ENCODE data around the gene POLR1B. TPM values are rescaled to one million over a fixed set of nuclear protein-coding genes. Genes with fewer than 3 reads are reported as not detected.
"Not testable (repeated sequence)": the region's sequence is repeated elsewhere in the genome, so short reads cannot be mapped to it uniquely, and the experiment has no call there.

The POLR1B gene
- total RNA-seq, 4 donors from 2014 or later, result 13.0 to 18.1 (median 13.3) TPM

- Histone ChIP-seq H3K27me3 (no peaks in the 10 kb centered on the region), H3K27ac (peak overlapping the region; percentile 52 to 73 (median 70)), H3K4me1 (peaks cover 19 to 21% of the 10 kb centered on the region in 2 donors), H3K4me3 (no peak overlapping the region), H3K36me3 (peaks cover 3 to 45% of the 10 kb centered on the region in 2 donors), H3K9me3 (no peaks in the 10 kb centered on the region)
- in situ Hi-C loops (cut with MboI; ENCODE audit: low sequenced_read_pairs in 4 of 4), result no loop called here
- intact Hi-C loops (cut with DNase I; ENCODE audit: low total_unique reads), result no loop called here
- ATAC-seq (peak; percentile 86 to 90), DNase-seq (peak; percentile 11 to 61)
- TF ChIP-seq CTCF (IDR thresholded peaks at IDR 0.05 in 4 of 5, conservative IDR thresholded peaks at IDR 0.05 in 1 of 5), result no peak
- no peak for TF ChIP-seq POLR2A (IDR thresholded peaks at IDR 0.05)
These were observed 5.1 kb downstream of the POLR1B start for GRCh38 chr2:112547333-112547732.

GRCh38 chr2:112548980-112549379 lies 6.7 kb downstream of the POLR1B start:
- Histone ChIP-seq H3K4me3 (no peak overlapping the region), H3K27me3 (no peaks in the 10 kb centered on the region), H3K4me1 (peaks cover 7 to 8% of the 10 kb centered on the region in 2 donors), H3K9me3 (no peaks in the 10 kb centered on the region), H3K36me3 (peaks cover 3 to 61% of the 10 kb centered on the region in 2 donors), H3K27ac (no peak overlapping the region)
- no peak for ATAC-seq
- no peak for DNase-seq
- no peak for TF ChIP-seq POLR2A (IDR thresholded peaks at IDR 0.05)
- TF ChIP-seq CTCF (IDR thresholded peaks at IDR 0.05 in 4 of 5, conservative IDR thresholded peaks at IDR 0.05 in 1 of 5), result no peak
- intact Hi-C loops (cut with DNase I; ENCODE audit: low total_unique reads) (no loop called here), in situ Hi-C loops (cut with MboI; ENCODE audit: low sequenced_read_pairs in 4 of 4) (no loop called here)

GRCh38 chr2:112566104-112566503 lies 23.8 kb downstream of the POLR1B start:
- H3K4me3 ChIP-seq, result no peak overlapping the region
- no peak overlapping the region for H3K27ac ChIP-seq
- H3K9me3 ChIP-seq, result no peaks in the 10 kb centered on the region
- H3K4me1 ChIP-seq, result no peaks in the 10 kb centered on the region
- H3K27me3 ChIP-seq, result no peaks in the 10 kb centered on the region
- in situ Hi-C loops (cut with MboI; ENCODE audit: low sequenced_read_pairs in 4 of 4) (no loop called here), intact Hi-C loops (cut with DNase I; ENCODE audit: low total_unique reads) (no loop called here)
- no peak for DNase-seq
- no peak for ATAC-seq
- TF ChIP-seq CTCF (IDR thresholded peaks at IDR 0.05 in 4 of 5, conservative IDR thresholded peaks at IDR 0.05 in 1 of 5) (no peak), POLR2A (IDR thresholded peaks at IDR 0.05) (no peak)
- H3K36me3 ChIP-seq, result peaks cover 3 to 96% of the 10 kb centered on the region in 2 donors

GRCh38 chr2:112566508-112566907 lies 24.2 kb downstream of the POLR1B start:
- H3K4me3 ChIP-seq; ATAC-seq; H3K27me3 ChIP-seq; H3K9me3 ChIP-seq; intact Hi-C loops (cut with DNase I; ENCODE audit: low total_unique reads); H3K4me1 ChIP-seq; H3K27ac ChIP-seq; in situ Hi-C loops (cut with MboI; ENCODE audit: low sequenced_read_pairs in 4 of 4); DNase-seq: not testable (repeated sequence)
- H3K36me3 ChIP-seq, result peaks cover 3 to 96% of the 10 kb centered on the region in 2 donors

GRCh38 chr2:112572005-112572404 lies 29.7 kb downstream of the POLR1B start:
- ATAC-seq (no peak), DNase-seq (no peak)
- intact Hi-C loops (cut with DNase I; ENCODE audit: low total_unique reads) (no loop called here), in situ Hi-C loops (cut with MboI; ENCODE audit: low sequenced_read_pairs in 4 of 4) (no loop called here)
- Histone ChIP-seq H3K4me3 (no peak overlapping the region), H3K4me1 (no peaks in the 10 kb centered on the region), H3K27me3 (no peaks in the 10 kb centered on the region), H3K27ac (no peak overlapping the region), H3K9me3 (no peaks in the 10 kb centered on the region), H3K36me3 (peaks cover 6 to 94% of the 10 kb centered on the region in 2 donors)
- TF ChIP-seq POLR2A (IDR thresholded peaks at IDR 0.05) (no peak), CTCF (IDR thresholded peaks at IDR 0.05 in 4 of 5, conservative IDR thresholded peaks at IDR 0.05 in 1 of 5) (no peak)

Data from gastrocnemius medialis (tissue), 4 donors.